GM19023 (cell line): ENCODE measurements around the gene FMNL3.
"Not testable (repeated sequence)": the region's sequence is repeated elsewhere in the genome, so short reads cannot be mapped to it uniquely, and the experiment has no call there.

ENCODE experiments used
- ATAC-seq: cut with Tn5 transposase; IDR thresholded peaks from one replicate; pipeline ENCODE4 v1.9.1; 2021; ENCODE audit warnings: mild to moderate bottlenecking, moderate library complexity; ENCODE audit not compliant: unreplicated experiment

Gene FMNL3

DNA sequence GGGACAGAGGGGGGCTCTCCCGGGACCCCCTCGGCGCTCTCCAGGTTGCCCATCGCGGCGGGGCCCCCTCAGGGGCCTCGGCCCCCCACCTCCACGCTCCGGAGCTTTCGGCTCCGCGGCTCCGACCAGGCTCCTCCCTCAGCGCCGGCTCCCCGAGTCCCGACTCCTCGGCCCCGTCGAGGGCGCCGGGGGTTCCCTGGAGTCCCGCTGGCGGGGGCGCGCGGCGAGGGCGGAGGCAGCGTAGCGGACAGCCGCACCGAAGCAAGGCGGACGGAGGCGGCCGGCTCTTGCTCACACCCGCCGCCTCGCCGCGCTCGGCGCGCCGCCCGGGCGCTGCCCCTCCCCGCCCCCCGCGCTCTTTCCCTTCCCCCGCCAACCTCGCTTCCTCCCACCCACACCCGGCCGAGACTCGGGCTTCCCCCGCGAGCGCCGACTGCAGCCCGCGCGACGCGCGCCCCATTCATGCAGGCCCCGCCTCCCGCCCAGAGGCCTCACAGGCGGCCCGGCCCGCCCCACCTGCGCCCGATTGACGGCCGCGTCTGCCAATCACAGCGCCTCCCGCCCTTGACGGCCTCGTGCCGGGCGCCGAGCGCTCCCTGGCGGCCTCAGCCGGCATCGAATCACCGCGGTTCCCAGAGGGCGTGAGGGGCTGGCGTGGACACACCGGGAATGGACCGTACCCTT, at the start of gene FMNL3:
TSS of gene FMNL3 (minus strand) at position 278 of the 684 bp plus-strand sequence. CDS start at position 53, 225 bp downstream.
- peak; percentile 82 for ATAC-seq

- no peak for ATAC-seq
Measured at GRCh38 chr12:49750996-49751393, 43.8 kb upstream of the FMNL3 start.

- no peak for ATAC-seq
Measured at GRCh38 chr12:49750027-49750995, 43.1 kb upstream of the FMNL3 start.

GRCh38 chr12:49748800-49749199, 41.6 kb upstream of the FMNL3 start:
- no peak for ATAC-seq

- no peak for ATAC-seq
Measured at GRCh38 chr12:49748306-49748705, 41.1 kb upstream of the FMNL3 start.

GRCh38 chr12:49744363-49744885, 37.2 kb upstream of the FMNL3 start:
- ATAC-seq, result no peak

DNA sequence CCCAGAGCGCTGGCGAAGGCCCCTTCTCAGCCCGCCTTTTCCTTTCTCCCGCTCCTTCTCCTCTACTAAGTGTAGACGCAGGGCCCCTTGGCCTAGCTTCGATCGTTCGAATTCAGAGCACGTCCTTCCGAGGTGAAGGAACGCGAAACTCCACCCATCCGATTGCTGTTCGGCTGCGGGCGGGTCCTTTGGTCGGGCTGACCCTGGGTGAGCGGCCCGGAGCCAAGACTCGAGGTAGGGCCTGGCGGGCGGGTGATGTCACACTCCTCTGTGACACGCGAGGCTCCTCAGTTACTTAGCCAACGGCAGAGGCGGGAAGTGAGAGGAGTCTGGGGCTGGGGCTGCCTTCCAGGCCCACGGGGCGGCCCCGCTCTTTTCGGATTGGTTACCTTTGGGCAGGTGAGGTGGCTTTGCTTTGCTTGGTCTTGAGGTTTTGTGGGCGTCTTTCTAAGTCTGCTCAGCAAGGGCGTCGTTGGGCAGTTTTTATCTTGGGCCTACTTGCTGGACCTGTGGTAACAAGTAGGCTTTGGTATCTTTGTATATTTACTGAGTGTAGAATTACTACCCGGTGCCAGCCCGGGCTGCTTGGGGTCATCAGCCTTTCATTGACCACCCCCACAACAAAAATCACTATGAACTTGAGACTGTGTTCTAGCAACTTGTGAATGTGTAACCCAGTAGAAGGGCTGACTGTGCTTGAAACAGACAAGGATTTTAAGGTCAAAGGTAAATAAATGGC, 34.8 kb upstream of the FMNL3 start:
- peak; percentile 49 for ATAC-seq

DNA sequence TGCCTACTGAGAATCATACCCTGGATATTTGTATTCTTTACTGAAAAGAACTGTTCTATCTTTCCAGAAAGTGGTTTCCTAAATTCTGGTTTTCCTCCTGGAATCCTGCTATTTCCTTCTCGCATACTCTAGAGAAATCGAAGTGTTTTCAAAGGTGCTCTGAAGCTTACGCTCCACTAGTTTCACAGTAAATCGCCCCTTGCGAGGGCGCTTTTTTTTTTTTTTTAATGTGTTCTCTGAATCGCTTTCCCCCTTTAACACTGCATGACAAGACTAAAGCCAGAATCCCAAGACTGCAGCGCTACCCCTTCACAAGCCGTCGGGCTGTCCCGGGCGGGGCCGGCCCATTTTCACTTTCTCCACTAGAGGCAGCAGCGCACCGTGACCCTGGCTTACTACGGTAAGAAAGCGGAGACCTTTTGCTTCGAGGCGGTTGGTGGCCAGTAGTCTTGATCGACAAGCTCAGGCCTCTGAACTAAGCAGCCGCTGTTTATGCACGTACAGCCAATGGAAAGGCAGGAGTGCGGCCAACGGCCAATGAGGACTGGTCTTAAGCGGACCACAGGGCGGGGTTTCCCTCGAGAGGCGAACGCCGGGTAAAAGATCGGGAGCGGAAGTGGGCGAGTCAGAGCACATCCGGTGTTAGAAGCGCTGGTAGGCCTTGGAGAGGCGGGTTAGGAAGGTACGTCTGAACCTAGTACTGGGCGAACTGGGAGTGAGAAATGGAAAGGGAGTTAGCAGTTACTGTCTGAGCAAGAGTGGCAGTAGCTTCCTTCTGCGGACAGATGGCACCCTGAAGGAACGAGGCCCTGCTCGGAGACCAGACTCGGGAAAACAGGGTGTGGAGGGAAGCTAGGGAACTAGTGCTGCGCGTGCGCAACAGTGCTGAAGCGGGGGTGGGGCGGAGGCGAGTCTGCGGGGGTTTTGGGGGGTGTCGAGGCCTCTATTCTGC, 34.0 kb upstream of the FMNL3 start, which contains the start of gene TMBIM6:
TSS of gene TMBIM6 (plus strand) at position 628 of the 952 bp plus-strand sequence. CDS start 10,937 bp downstream, outside the sequence.
- peak; percentile 90 for ATAC-seq

DNA sequence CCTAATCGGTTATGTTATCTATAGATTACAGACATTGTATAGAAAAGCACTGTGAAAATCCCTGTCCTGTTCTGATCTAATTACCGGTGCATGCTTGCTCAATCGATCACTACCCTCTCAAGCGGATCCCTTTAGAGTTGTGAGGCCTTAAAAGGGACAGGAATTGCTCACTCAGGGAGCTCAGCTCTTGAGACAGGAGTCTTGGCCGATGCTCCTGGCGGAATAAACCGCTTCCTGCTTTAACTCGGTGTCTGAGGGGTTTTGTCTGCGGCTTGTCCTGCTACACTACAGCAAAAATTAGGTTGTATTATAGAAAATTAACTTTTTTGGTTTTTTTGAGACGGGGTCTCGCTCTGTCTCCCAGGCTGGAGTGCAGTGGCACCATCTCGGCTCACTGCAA, 33.1 kb upstream of the FMNL3 start:
- not testable (repeated sequence) for ATAC-seq

DNA sequence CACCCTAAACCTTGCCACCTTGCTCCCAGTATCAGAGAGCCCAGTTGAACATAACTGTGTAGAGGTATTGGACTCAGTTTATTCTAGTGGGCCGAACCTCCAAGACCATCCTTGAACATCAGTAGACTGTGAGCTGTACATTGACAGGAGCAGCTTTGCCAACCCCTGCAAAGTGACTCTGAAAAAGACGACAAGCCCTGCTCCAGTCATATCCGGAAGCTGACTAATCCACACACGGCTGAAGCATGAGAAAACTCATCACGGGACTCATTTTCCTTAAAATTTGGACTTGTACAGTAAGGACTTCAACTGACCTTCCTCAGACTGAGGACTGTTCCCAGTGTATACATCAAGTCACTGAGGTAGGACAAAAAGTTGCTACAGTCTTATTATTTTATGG, 31.5 kb upstream of the FMNL3 start:
- not testable (repeated sequence) for ATAC-seq

DNA sequence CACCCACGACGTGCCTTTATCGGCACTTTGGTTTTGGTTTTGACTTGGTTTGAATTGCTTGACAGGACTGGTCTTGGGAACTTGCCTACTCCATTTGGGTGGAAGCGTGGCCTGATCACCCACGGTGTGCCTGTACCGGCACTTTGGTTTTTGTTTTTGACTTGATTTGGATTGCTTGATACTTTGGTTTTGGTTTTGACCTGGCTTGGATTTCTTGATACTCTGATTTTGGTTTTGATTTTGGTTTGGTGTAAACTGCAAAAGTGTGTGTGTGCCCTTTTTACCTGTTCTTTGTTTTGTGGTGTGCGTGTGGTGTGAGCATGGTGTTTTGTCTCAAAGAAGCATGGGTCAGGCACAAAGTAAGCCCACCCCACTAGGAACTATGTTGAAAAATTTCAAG, 27.7 kb upstream of the FMNL3 start:
- not testable (repeated sequence) for ATAC-seq

DNA sequence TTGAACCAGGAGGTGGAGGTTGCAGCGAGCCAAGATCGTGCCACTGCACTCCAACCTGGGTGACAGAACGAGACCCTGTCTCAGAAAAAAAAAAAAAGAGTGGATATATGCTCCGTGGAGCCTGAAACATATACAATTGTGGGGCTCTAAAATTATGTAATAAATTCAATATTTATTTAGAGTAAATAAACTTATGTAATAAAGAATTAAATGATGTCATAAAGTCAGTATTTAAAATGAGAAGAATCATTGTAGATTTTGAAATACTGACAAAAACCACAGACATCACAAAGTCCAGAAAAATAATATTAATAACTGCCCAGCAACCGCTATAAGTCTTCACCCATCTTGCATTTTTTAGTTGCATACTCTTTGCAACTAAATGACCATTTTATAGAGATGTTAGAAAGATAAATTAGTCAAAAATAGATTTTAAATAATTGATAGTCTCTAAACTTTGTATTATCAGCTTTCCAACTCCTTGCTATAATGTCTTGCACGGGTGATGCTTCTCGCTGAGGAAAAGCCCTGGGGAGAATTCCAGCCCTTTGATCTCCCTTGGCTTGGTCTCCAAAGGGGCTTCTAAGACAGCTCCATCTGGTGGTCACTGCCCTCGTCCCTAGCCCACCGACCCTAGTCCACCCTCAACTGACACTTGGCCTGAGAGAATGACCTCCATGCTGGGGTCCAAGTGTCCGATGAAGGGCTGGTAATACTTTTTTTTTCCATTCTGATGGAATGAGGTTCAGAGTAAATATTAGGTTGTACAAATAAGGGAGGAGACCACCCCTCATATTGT, 26.2 kb upstream of the FMNL3 start:
- ATAC-seq, result no peak

DNA sequence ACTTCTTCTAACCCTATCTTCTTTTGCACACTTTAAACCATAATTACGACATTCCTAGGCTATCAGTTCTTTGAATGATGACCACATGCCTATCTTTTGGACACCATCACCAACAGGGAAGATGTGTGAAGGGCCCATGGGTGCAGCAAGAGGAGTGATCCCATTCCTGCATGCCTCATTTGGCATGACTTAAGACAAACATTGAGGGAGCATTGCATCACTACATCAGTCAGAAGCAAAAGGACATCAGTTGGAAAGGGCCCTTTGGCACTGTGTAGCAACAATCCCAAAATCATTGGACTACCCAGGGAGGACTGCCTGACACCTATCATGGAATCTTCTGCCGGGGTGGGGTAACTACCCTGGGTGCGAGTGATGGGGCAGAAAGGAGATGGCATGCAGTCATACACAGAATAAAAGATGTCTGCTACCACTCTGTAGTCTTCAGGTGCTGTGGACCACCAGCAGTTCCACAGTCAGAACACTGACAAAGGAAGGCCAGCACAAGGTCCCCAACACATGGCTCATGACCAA, 23.4 kb upstream of the FMNL3 start:
- ATAC-seq, result no peak

- no peak for ATAC-seq
Measured at GRCh38 chr12:49730050-49730449, 22.8 kb upstream of the FMNL3 start.

DNA sequence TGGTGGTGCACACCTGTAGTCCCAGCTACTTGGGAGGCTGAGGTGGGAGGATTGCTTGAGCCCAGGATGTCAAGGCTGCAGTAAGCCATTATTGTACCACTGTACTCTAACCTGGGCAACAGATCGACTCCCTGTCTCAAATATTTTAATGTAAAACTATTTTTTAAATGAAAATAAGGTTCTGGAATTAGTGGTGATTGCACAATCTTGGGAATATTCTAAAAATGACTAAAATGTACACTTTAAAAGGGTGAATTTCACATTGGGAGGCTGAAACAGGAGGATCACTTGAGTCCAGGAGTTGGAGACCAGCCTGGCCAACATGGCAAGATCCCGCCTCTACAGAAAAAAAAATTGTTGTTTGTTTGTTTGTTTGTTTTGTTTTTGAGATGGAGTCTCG, 21.2 kb upstream of the FMNL3 start:
- no peak for ATAC-seq

DNA sequence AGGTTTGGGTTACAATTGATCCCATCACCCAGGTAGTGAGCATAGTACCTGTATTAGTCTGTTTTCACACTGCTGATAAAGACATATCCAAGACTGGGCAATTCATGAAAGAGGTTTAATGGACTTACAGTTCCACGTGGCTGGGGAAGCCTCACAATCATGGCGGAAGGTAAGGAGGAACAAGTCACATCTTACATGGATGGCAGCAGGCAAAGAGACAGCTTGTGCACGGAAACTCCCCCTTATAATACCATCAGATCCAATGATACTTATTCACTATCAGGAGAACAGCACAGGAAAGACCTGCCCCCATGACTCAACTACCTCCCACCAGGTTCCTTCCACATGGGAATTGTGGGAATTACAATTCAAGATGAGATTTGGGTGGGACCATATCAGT, 14.2 kb upstream of the FMNL3 start:
- not testable (repeated sequence) for ATAC-seq

DNA sequence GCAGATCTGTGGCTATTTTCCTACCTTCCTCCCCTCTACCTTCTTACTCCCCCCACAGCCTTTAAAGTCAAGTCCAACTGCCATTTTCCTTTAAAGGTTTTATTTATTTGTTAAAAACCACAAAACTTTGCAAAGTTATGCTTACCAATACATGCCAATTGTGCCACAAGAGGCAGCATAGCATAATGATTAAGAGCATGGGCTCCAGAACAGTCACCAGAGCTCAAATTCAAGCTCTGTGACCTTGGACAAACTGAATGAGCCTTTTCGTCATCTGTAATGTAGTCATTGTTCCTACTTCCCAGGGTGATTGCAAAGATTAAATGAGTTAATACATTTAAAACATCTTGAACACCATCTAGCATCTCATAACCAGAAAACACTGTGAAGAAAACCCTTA, 13.0 kb upstream of the FMNL3 start:
- no peak for ATAC-seq

- ATAC-seq, result not testable (repeated sequence)
Measured at GRCh38 chr12:49717800-49718199, 10.6 kb upstream of the FMNL3 start.

- ATAC-seq, result no peak
Measured at GRCh38 chr12:49716553-49716952, 9.3 kb upstream of the FMNL3 start.
